NCI-H146 treated with DMSO at 0.1 percent for 48 hours (cell line): ENCODE results near the gene ZFYVE16.
A peak's percentile ranks its signal among the peaks of the same experiment; 100 is the strongest.
"Not testable (repeated sequence)": the region's sequence is repeated elsewhere in the genome, so short reads cannot be mapped to it uniquely, and the experiment has no call there.

Source experiments
- DNase-seq: peaks from one replicate; lab custom pipeline; 2025; ENCODE audit not compliant: unreplicated experiment; lab: John Stamatoyannopoulos, UW

ZFYVE16 gene

DNA sequence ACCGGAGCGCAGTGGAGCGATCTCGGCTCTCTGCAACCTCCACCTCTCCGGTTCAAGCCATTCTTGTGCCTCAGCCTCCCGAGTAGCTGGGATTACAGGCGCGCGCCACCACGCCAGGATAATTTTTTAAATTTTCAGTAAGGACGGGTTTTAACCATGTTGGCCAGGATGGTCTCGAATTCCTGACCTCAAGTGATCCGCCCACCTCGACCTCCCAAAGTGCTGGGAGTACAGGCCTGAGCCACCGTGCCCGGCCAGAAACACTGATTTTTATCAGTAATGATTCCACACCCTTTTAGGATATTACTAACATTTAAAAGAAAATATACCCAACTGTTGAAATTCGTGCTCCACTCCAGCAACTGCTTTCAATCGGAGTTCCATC lies 79.6 kb downstream of the ZFYVE16 start:
- DNase-seq = no peak

DNA sequence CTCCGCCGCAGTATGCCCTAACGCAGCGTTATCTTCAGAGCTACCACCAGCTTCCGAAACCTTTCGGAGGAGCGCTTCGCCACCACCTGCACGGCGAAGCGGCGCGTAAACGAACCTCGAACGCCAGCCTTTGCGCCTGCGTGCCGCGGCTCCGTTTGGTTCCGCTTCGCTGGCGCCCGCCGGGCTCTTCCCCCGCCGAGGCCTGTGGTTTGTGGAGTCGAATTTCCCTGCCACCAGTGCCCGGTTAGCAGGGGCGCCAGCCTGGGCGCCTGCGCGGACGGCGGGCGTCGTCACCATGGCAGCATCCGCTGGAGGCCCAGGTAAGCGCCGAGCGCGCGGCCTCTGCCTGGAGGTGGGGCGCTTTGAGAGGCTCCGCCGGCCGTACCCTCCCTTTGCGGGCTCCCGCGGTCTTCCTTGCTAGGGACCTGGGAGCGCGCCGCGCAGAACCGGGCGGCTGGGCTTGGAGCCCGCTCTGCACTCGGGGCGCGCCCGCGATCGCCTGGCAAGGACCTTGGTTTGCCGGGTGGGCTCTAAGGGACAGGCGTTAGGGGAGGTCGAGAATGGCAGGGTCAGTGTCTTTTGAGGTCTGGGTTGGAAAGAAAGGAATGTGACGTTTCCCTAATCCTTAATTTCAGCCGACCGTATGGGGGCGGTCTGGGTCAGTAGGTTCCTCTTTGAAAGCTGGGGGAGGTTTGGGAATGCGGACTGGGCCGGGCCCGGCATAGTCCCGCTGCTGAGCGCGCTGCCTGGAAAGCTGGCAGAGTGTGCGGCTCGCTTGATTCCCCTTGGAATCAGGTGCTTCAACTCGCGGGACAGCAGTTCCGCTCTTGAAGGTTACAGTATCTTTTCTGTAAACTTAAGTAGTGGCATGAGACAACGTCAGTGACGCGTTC lies 80.2 kb downstream of the ZFYVE16 start, which contains the start of gene FAM151B:
Gene FAM151B (plus strand): TSS at position 272 of the 893 bp plus-strand sequence. CDS start 24 bp downstream, at position 296.
- DNase-seq = peak; percentile 91

DNA sequence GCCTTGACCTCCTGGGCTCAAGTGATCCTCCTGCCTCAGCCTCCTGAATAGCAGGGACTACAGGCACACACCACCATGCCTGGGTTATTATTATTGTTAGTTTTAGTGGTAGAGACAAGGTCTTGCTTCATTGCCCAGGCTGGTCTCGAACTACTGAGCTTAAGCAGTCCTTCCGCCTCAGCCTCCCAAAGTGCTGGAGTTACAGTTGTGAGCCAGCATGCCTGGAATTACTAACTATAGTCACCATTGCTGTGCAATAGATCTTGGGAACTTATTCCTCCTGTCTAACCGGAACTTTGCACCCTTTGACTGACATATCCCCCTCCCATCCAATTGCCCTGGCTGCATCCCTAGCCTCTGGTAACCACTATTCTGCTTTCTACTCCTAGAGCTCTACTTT lies 83.4 kb downstream of the ZFYVE16 start:
- DNase-seq = no peak

DNA sequence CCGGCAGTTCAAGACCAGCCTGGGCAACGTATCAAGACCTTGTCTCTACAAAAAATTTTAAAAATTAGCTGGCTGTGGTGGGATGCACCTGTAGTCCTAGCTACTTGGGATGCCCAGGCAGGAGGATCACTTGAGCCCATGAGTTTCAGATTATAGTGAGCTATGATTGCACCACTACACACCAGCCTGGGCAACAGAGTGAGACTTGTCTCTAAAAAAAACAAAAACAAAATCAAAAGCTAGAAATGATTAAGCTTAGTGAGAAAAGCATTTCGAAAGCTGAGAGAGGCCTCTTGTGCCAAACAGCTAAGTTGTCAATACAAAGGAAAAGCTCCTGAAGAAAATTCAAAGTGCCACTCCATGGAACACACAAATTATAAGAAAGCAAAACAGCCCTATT lies 84.9 kb downstream of the ZFYVE16 start:
- no peak for DNase-seq

DNA sequence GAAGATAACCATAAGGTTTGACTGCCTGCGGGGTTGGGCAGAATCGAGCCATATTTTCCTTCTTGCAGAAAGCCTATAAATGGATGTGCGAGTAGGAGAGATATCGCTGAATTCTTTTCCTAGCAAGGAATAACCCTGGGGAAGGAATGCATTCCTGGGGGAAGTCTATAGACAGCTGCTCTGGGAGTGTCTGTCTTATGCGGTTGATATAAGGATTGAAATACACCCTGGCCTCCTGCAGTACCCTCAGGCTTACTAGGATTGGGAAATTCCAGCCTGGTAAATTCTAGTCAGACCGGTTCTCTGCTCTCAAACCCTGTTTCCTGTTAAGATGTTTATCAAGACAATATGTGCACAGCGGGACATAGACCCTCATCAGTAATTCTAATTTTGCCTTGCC lies 85.6 kb downstream of the ZFYVE16 start:
- not testable (repeated sequence) for DNase-seq

DNA sequence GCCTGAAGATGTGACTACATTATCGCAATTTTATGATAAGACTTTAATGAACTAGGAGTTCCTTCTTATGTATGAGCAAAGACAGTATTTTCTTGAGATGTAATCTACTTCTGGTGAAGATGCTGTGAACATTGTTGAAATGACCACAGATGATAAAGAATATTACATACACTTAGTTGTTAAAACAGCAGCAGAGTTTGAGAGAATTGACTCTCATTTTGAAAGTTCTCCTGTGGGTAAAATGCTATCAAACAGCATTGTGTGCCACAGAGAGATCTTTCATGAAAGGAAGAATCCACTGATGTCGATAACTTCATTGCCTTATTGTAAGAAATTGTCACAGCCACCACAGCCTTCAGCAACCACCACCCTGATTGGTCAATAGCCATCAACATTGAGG lies 88.0 kb downstream of the ZFYVE16 start:
- no peak for DNase-seq

DNA sequence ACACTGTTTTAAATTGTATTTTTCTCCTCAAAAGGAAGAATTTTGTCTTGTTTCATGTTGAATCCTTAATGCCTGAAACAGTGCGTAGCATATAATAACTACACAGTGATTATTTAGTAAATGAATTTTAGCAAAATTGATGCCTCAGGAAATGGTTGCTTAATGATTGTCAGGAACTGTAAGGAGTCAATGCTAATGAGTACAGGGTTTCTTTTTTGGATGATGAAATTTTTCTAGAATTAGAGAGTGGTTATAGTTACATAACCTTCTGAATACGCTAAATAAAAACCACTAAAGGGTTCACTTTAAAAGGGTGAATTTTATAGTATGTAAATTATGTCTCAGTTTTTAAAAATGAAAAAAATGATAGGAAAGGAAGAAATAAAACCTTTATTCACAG lies 94.9 kb downstream of the ZFYVE16 start:
- no peak for DNase-seq

DNA sequence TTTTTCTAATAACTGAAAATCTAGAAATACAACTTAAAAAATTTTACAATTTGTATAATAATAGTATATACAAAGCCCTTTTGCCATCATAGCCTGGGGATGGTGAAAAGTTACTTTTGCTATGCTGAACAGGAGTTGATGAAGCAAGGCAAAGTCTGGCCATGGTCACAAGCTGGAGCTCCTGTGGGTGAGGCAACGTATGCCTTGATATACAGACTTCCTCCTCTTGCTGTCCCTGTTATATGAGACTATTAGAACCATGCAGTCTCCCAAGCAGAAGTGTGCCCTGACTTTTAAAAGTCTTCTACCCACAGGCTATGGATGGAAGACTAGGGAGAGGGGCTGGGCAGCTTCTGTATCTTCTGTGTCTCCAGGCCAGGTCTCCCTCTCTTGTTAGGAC lies 95.8 kb downstream of the ZFYVE16 start:
- no peak for DNase-seq

DNA sequence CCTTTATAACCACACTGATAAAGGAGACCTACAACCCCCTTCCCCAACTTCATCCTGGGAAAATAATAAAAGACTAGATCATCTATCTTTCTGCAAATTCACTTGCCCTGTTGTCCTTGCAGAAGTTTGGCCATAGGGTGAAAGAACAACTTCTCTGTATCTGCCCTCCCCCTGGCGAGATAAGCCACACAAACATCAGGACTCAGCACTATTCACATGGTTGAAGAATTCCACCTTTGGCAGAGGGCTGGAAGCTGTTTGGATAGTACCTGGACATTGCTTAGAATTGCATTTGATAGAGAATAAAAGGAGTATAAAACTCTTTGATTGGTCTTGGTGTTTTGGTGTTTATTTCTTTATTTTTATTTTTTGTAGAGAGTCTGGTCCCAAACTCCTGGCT lies 97.0 kb downstream of the ZFYVE16 start:
- DNase-seq = no peak

DNA sequence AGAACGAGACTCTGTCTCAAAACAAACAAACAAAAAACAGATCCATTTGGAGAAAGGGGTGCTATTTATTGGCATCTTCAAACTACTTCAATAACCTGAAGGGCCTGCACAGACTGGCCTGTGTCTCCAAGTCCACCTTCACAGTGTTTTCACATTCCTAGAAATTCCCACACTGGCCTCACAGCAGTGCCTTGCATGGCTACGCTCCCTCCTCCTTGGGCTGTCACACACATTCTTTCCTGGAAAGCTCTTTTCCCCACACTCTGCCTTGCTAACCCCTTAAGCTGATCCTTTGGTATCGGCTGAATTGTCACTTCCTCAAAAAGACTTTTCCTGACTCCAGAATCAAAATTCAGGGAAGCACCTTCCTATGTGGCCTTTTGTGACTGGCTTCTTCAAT lies 99.8 kb downstream of the ZFYVE16 start:
- DNase-seq = no peak

DNA sequence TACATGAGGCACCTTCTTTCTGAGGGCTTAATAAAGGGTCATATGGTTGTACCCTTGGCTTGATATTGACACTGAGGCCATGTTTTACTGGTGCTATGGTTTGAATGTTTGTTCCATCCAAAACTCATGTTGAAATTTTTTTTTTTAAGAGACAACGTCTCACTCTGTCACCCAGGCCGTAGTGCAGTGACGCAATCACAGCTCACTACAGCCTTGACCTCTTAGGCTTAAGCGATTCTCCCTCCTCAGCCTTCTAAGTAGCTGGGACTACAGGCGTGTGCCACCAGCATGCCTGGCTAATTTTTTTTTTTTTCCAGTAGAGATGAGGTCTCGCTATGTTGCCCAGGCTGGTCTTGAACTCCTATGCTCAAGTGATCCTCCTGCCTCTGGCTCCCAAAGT lies 101.0 kb downstream of the ZFYVE16 start:
- no peak for DNase-seq

DNA sequence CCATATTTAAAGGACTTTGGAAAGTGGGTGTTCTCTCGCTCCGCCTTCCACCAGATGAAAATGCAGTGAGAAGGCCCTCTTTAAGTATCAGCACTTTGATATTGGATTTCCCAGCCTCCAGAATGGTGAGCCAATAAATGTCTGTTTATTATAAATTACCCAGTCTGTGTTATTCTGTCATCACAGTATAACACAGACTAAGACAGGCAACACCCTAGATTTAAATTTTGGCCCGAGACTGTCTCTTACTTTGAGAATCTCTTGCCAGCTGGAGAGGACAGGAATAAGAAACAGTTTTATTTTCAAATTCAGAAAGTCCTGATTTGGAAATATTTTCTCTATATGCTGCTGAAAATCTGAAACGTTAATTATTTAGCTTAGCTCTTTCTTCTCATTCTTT lies 101.5 kb downstream of the ZFYVE16 start:
- DNase-seq = no peak

DNA sequence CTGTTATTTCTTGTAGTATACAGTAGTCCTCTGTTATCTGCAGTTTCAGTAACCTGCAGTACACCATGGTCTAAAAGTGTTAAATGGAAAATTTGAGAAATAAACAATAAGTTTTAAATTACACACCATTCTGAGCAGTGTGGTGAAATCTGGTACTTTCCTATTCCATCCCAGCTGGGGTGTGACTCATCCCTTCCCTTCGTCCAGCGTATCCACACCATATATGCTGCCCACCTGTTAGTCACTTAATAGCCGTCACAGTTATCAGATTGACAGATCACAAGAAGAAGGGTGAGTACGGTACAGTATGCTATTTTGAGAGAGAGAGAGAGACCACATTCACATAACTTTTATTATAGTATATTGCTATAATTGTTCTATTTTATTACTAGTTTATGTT lies 109.0 kb downstream of the ZFYVE16 start:
- no peak for DNase-seq
